Measurements from ENCODE around the gene TCF4.

TCF4 gene

GRCh38 chr18:55497825-55498403 is 90.1 kb downstream of the TCF4 start:
- Histone ChIP-seq H4K12ac (ENCODE audit: low read depth, low read length) (no peak overlapping the region), H3K36me3 (ENCODE audit: control insufficient read depth in 1 of 2, insufficient read depth in 2 of 2, low read length in 2 of 2) (peaks cover 0 to 2% of the 10 kb centered on the region in 2 experiments), H3K79me1 (ENCODE audit: low read length) (no peaks in the 10 kb centered on the region), H3K14ac (ENCODE audit: low read length) (no peak overlapping the region), H3K4me3 (ENCODE audit: low read depth, low read length) (no peak overlapping the region), H3K4me1 (ENCODE audit: control insufficient read depth in 1 of 2, insufficient read depth in 2 of 2, low read length in 2 of 2) (no peaks in the 10 kb centered on the region), H3K9me3 (ENCODE audit: insufficient read depth, low read depth, low read length) (no peaks in the 10 kb centered on the region), H2BK5ac (ENCODE audit: low read depth, low read length, poor library complexity) (no peak overlapping the region), H3K18ac (ENCODE audit: low read length) (no peak overlapping the region), H4K91ac (ENCODE audit: low read depth, low read length) (no peak overlapping the region), H3K4ac (ENCODE audit: low read depth, low read length) (no peak overlapping the region), H3K27ac (ENCODE audit: low read depth, low read length) (no peak overlapping the region), H2BK120ac (ENCODE audit: insufficient read depth, low read length, poor library complexity) (no peak overlapping the region), H4K8ac (ENCODE audit: low read depth, low read length) (no peak overlapping the region), H3K23ac (ENCODE audit: low read length) (no peak overlapping the region), H3K79me2 (ENCODE audit: control insufficient read depth, insufficient read depth, low read length, poor library complexity) (peaks cover 2% of the 10 kb centered on the region), H3K4me2 (ENCODE audit: low read length) (no peak overlapping the region), H2AK5ac (ENCODE audit: low read length) (no peak overlapping the region), H3K9ac (ENCODE audit: low read length) (no peak overlapping the region), H2AFZ (ENCODE audit: insufficient read depth, low read length, poor library complexity) (no peak overlapping the region), H3K27me3 (ENCODE audit: insufficient read depth, low read length) (no peaks in the 10 kb centered on the region), H2BK12ac (ENCODE audit: low read length) (no peak overlapping the region)
- WGBS (ENCODE audit: extremely low coverage, insufficient coverage, insufficient read length) = no CpG with 5 or more reads among the region's 5 CpGs
- no peak for DNase-seq

- Histone ChIP-seq H3K36me3 (ENCODE audit: control insufficient read depth in 1 of 2, insufficient read depth in 2 of 2, low read length in 2 of 2) (peaks cover 0 to 2% of the 10 kb centered on the region in 2 experiments), H4K8ac (ENCODE audit: low read depth, low read length) (no peak overlapping the region), H3K27ac (ENCODE audit: low read depth, low read length) (no peak overlapping the region), H2BK5ac (ENCODE audit: low read depth, low read length, poor library complexity) (no peak overlapping the region), H3K4me2 (ENCODE audit: low read length) (no peak overlapping the region), H3K27me3 (ENCODE audit: insufficient read depth, low read length) (no peaks in the 10 kb centered on the region), H3K23ac (ENCODE audit: low read length) (no peak overlapping the region), H2BK12ac (ENCODE audit: low read length) (no peak overlapping the region), H3K4me3 (ENCODE audit: low read depth, low read length) (no peak overlapping the region), H3K79me1 (ENCODE audit: low read length) (no peaks in the 10 kb centered on the region), H3K14ac (ENCODE audit: low read length) (no peak overlapping the region), H3K9ac (ENCODE audit: low read length) (no peak overlapping the region), H4K12ac (ENCODE audit: low read depth, low read length) (no peak overlapping the region), H3K79me2 (ENCODE audit: control insufficient read depth, insufficient read depth, low read length, poor library complexity) (peaks cover 2% of the 10 kb centered on the region), H2AFZ (ENCODE audit: insufficient read depth, low read length, poor library complexity) (no peak overlapping the region), H2AK5ac (ENCODE audit: low read length) (no peak overlapping the region), H2BK120ac (ENCODE audit: insufficient read depth, low read length, poor library complexity) (no peak overlapping the region), H3K4ac (ENCODE audit: low read depth, low read length) (no peak overlapping the region), H3K4me1 (ENCODE audit: control insufficient read depth in 1 of 2, insufficient read depth in 2 of 2, low read length in 2 of 2) (no peaks in the 10 kb centered on the region), H3K18ac (ENCODE audit: low read length) (no peak overlapping the region), H3K9me3 (ENCODE audit: insufficient read depth, low read depth, low read length) (no peaks in the 10 kb centered on the region), H4K91ac (ENCODE audit: low read depth, low read length) (no peak overlapping the region)
- DNase-seq = no peak
- WGBS (ENCODE audit: extremely low coverage, insufficient coverage, insufficient read length) = no CpG with 5 or more reads among the region's 1 CpG
Measured at GRCh38 chr18:55494899-55495298, 93.1 kb downstream of the TCF4 start.

- no peak overlapping the region for H2AFZ ChIP-seq (ENCODE audit: insufficient read depth, low read length, poor library complexity)
- no peaks in the 10 kb centered on the region for H3K27me3 ChIP-seq (ENCODE audit: insufficient read depth, low read length)
- H3K23ac ChIP-seq (ENCODE audit: low read length) = no peak overlapping the region
- WGBS (ENCODE audit: extremely low coverage, insufficient coverage, insufficient read length) = no CpG with 5 or more reads among the region's 1 CpG
- no peak overlapping the region for H3K18ac ChIP-seq (ENCODE audit: low read length)
- DNase-seq = no peak
- H3K4me2 ChIP-seq (ENCODE audit: low read length) = no peak overlapping the region
- no peak overlapping the region for H2AK5ac ChIP-seq (ENCODE audit: low read length)
- peaks cover 0 to 2% of the 10 kb centered on the region in 2 experiments for H3K4me1 ChIP-seq (ENCODE audit: control insufficient read depth in 1 of 2, insufficient read depth in 2 of 2, low read length in 2 of 2)
- H3K27ac ChIP-seq (ENCODE audit: low read depth, low read length) = no peak overlapping the region
- H2BK120ac ChIP-seq (ENCODE audit: insufficient read depth, low read length, poor library complexity) = no peak overlapping the region
- no peaks in the 10 kb centered on the region for H3K79me1 ChIP-seq (ENCODE audit: low read length)
- no peak overlapping the region for H3K4me3 ChIP-seq (ENCODE audit: low read depth, low read length)
- no peak overlapping the region for H4K12ac ChIP-seq (ENCODE audit: low read depth, low read length)
- no peak overlapping the region for H2BK12ac ChIP-seq (ENCODE audit: low read length)
- no peak overlapping the region for H4K91ac ChIP-seq (ENCODE audit: low read depth, low read length)
- no peak overlapping the region for H3K4ac ChIP-seq (ENCODE audit: low read depth, low read length)
- H3K79me2 ChIP-seq (ENCODE audit: control insufficient read depth, insufficient read depth, low read length, poor library complexity) = no peaks in the 10 kb centered on the region
- no peak overlapping the region for H3K14ac ChIP-seq (ENCODE audit: low read length)
- H2BK5ac ChIP-seq (ENCODE audit: low read depth, low read length, poor library complexity) = no peak overlapping the region
- no peaks in the 10 kb centered on the region for H3K9me3 ChIP-seq (ENCODE audit: insufficient read depth, low read depth, low read length)
- no peak overlapping the region for H4K8ac ChIP-seq (ENCODE audit: low read depth, low read length)
- H3K36me3 ChIP-seq (ENCODE audit: control insufficient read depth in 1 of 2, insufficient read depth in 2 of 2, low read length in 2 of 2) = no peaks in the 10 kb centered on the region
- no peak overlapping the region for H3K9ac ChIP-seq (ENCODE audit: low read length)
Measured at GRCh38 chr18:55494441-55494840, 93.6 kb downstream of the TCF4 start.

GRCh38 chr18:55491616-55492015 is 96.4 kb downstream of the TCF4 start:
- Histone ChIP-seq H3K27me3 (ENCODE audit: insufficient read depth, low read length) (no peaks in the 10 kb centered on the region), H3K27ac (ENCODE audit: low read depth, low read length) (no peak overlapping the region), H3K9ac (ENCODE audit: low read length) (no peak overlapping the region), H4K8ac (ENCODE audit: low read depth, low read length) (no peak overlapping the region), H3K4me1 (ENCODE audit: control insufficient read depth in 1 of 2, insufficient read depth in 2 of 2, low read length in 2 of 2) (peaks cover 2 to 5% of the 10 kb centered on the region in 2 experiments), H4K91ac (ENCODE audit: low read depth, low read length) (no peak overlapping the region), H2BK120ac (ENCODE audit: insufficient read depth, low read length, poor library complexity) (no peak overlapping the region), H3K79me2 (ENCODE audit: control insufficient read depth, insufficient read depth, low read length, poor library complexity) (no peaks in the 10 kb centered on the region), H3K23ac (ENCODE audit: low read length) (no peak overlapping the region), H3K14ac (ENCODE audit: low read length) (no peak overlapping the region), H2AK5ac (ENCODE audit: low read length) (no peak overlapping the region), H4K12ac (ENCODE audit: low read depth, low read length) (no peak overlapping the region), H3K36me3 (ENCODE audit: control insufficient read depth in 1 of 2, insufficient read depth in 2 of 2, low read length in 2 of 2) (no peaks in the 10 kb centered on the region), H3K4me3 (ENCODE audit: low read depth, low read length) (no peak overlapping the region), H2BK12ac (ENCODE audit: low read length) (no peak overlapping the region), H2AFZ (ENCODE audit: insufficient read depth, low read length, poor library complexity) (no peak overlapping the region), H3K4ac (ENCODE audit: low read depth, low read length) (no peak overlapping the region), H3K4me2 (ENCODE audit: low read length) (no peak overlapping the region), H3K79me1 (ENCODE audit: low read length) (no peaks in the 10 kb centered on the region), H3K18ac (ENCODE audit: low read length) (no peak overlapping the region), H2BK5ac (ENCODE audit: low read depth, low read length, poor library complexity) (no peak overlapping the region), H3K9me3 (ENCODE audit: insufficient read depth, low read depth, low read length) (no peaks in the 10 kb centered on the region)
- no peak for DNase-seq
- WGBS (ENCODE audit: extremely low coverage, insufficient coverage, insufficient read length) = no CpG with 5 or more reads among the region's 4 CpGs

Measured in trophoblast cell (in vitro differentiated cells and primary cell).